DMS79 treated with DMSO at 0.1 percent for 48 hours (cell line): ENCODE results near the gene SCPEP1.

Source experiments
- DNase-seq: peaks from one replicate; lab custom pipeline; 2025; lab: John Stamatoyannopoulos, UW

The SCPEP1 gene

GRCh38 chr17:57040571-57040970, 62.6 kb downstream of the SCPEP1 start:
- no peak for DNase-seq

GRCh38 chr17:57043276-57043675, 65.3 kb downstream of the SCPEP1 start:
- no peak for DNase-seq

GRCh38 chr17:57044976-57045867, 67.3 kb downstream of the SCPEP1 start:
- peak; percentile 65 for DNase-seq

GRCh38 chr17:57045868-57046704, 68.2 kb downstream of the SCPEP1 start:
- DNase-seq = peak; percentile 30

GRCh38 chr17:57046749-57047148, 68.8 kb downstream of the SCPEP1 start:
- DNase-seq = no peak

GRCh38 chr17:57048096-57048495, 70.2 kb downstream of the SCPEP1 start:
- DNase-seq = peak; percentile 19

- DNase-seq = no peak
Observed at GRCh38 chr17:57050306-57050705, 72.4 kb downstream of the SCPEP1 start.

- DNase-seq = peak; percentile 75
Observed at GRCh38 chr17:57051886-57052361, 74.0 kb downstream of the SCPEP1 start.
